B cell (primary cell): ENCODE data around the gene PCDHA13. TPM values are rescaled to one million over a fixed set of nuclear protein-coding genes. Genes with fewer than 3 reads are reported as not detected.
"Not testable (repeated sequence)": the region's sequence is repeated elsewhere in the genome, so short reads cannot be mapped to it uniquely, and the experiment has no call there.

Source experiments
- ATAC-seq: fragments of 200-7000 bp; cut with Tn5 transposase; one replicate; pipeline ENCODE4 v1.10.0; 2021; ENCODE audit warnings: low read depth, mild to moderate bottlenecking, moderate number of reproducible peaks, moderate library complexity
- CTCF ChIA-PET: fragments of 350-600 bp; sonication (Branson Sonifier 250); formaldehyde crosslinking; loops from one replicate; lab custom pipeline; 2021; ENCODE audit warnings: antibody characterized with exemption, inconsistent platforms; lab: Charles Lee
- POLR2A ChIA-PET: fragments of 350-600 bp; sonication (Branson Sonifier 250); formaldehyde crosslinking; loops from one replicate; lab custom pipeline; 2021; ENCODE audit warnings: antibody characterized with exemption; lab: Charles Lee
- DNase-seq: peaks from one replicate; pipeline ENCODE4 v3.0.0; 2013
- H2AFZ ChIP-seq: 2 replicates; pipeline ENCODE4 v1.6.1; 2012; ENCODE audit warnings: mild to moderate bottlenecking, low read depth, low read length; ENCODE audit not compliant: insufficient read depth, poor library complexity, severe bottlenecking
- H3K27ac ChIP-seq, 2 donors: 1 replicate in 1 of 2; 2 replicates in 1 of 2; pipeline ENCODE4 v1.5.1; 2012 to 2013; ENCODE audit warnings: low read length in 2 of 2, mild to moderate bottlenecking in 2 of 2, moderate library complexity in 1 of 2
- H3K27me3 ChIP-seq, 4 experiments: fragments of 200-600 bp in 1 of 4; sonication (generic) in 1 of 4; replicated peaks in 1 of 4; 1 replicate in 2 of 4; 2 replicates in 2 of 4; pipeline versions ENCODE4 v1.6.1 to v1.7.0; 2013 to 2016; ENCODE audit warnings: low read length in 3 of 4, mild to moderate bottlenecking in 2 of 4, mixed read lengths in 1 of 4, moderate library complexity in 1 of 4; ENCODE audit not compliant: insufficient read depth in 4 of 4, control insufficient read depth in 3 of 4; ENCODE audit errors: control extremely low read depth in 1 of 4
- H3K36me3 ChIP-seq, 2 experiments: replicated peaks in 1 of 2; 1 replicate in 1 of 2; 2 replicates in 1 of 2; pipeline versions ENCODE4 v1.6.1 to v1.7.1; 2013; ENCODE audit warnings: low read length in 1 of 2; ENCODE audit not compliant: insufficient read depth in 2 of 2, control insufficient read depth in 1 of 2; ENCODE audit errors: control extremely low read depth in 1 of 2, extremely low read depth in 1 of 2
- H3K4me1 ChIP-seq, 2 donors: fragments of 200-600 bp in 1 of 2; sonication (generic) in 1 of 2; 1 replicate in 1 of 2; 2 replicates in 1 of 2; pipeline versions ENCODE4 v1.5.1 to v1.6.1; 2013 to 2017; ENCODE audit warnings: low read length in 2 of 2; ENCODE audit not compliant: control insufficient read depth in 2 of 2, insufficient read depth in 2 of 2
- H3K4me2 ChIP-seq: replicated peaks from 2 replicates; pipeline ENCODE3; 2012; ENCODE audit warnings: mild to moderate bottlenecking, low read depth, low read length; ENCODE audit not compliant: poor library complexity, severe bottlenecking
- H3K4me3 ChIP-seq, 5 experiments: fragments of 200-600 bp in 1 of 5; sonication (generic) in 1 of 5; 1 replicate in 3 of 5; 2 replicates in 2 of 5; pipeline versions ENCODE4 v1.5.1 to v1.7.0; 2011 to 2016; ENCODE audit warnings: low read length in 4 of 5, mild to moderate bottlenecking in 4 of 5, low read depth in 2 of 5, control low read depth in 1 of 5, moderate library complexity in 1 of 5; ENCODE audit not compliant: insufficient read depth in 1 of 5; ENCODE audit errors: control extremely low read depth in 1 of 5, extremely low read depth in 1 of 5
- H3K79me2 ChIP-seq: fragments of 200-600 bp; sonication (generic); one replicate; pipeline ENCODE4 v1.6.0; 2016; ENCODE audit warnings: low read length; ENCODE audit not compliant: control insufficient read depth, insufficient read depth
- H3K9ac ChIP-seq: fragments of 200-600 bp; sonication (generic); 2 replicates; pipeline ENCODE4 v1.6.1; 2017; ENCODE audit warnings: mild to moderate bottlenecking, low read length, moderate library complexity
- H3K9me3 ChIP-seq, 3 donors: one replicate each; pipeline versions ENCODE4 v1.6.1 to v1.7.1; 2013; ENCODE audit warnings: low read length in 2 of 3; ENCODE audit not compliant: control insufficient read depth in 2 of 3, insufficient read depth in 1 of 3; ENCODE audit errors: control extremely low read depth in 1 of 3
- H4K20me1 ChIP-seq: 2 replicates; pipeline ENCODE4 v1.6.0; 2012; ENCODE audit warnings: mild to moderate bottlenecking, low read length; ENCODE audit not compliant: insufficient read depth, control insufficient read depth, poor library complexity, severe bottlenecking
- H3K27ac Mint-ChIP-seq: one replicate; pipeline ENCODE4 v1.8.0; 2021; ENCODE audit warnings: mixed read lengths
- H3K27me3 Mint-ChIP-seq: one replicate; pipeline ENCODE4 v1.8.0; 2021; ENCODE audit warnings: mixed read lengths
- H3K4me1 Mint-ChIP-seq: one replicate; pipeline ENCODE4 v1.8.0; 2021; ENCODE audit warnings: mixed read lengths
- H3K4me3 Mint-ChIP-seq: one replicate; pipeline ENCODE4 v1.8.0; 2021; ENCODE audit warnings: mixed read lengths
- H3K9me3 Mint-ChIP-seq: one replicate; pipeline ENCODE4 v1.8.0; 2022; ENCODE audit warnings: mixed read lengths; ENCODE audit not compliant: insufficient read depth
- EZH2 ChIP-seq: IDR thresholded peaks from 2 replicates; pipeline ENCODE4 v1.6.1; 2012; ENCODE audit warnings: borderline replicate concordance, low read depth, mild to moderate bottlenecking, moderate library complexity, low read length; ENCODE audit not compliant: insufficient read depth, poor library complexity, severe bottlenecking
- WGBS: methylation state at CpG from one replicate; pipeline ENCODE4 v1.1.5; 2013; ENCODE audit warnings: missing lambda C conversion rate; ENCODE audit not compliant: insufficient coverage; 5-methylcytosine and 5-hydroxymethylcytosine counted together
- intact Hi-C: fragments of 100-400 bp; cut with micrococcal nuclease; formaldehyde crosslinking; loops from one replicate; pipeline ENCODE4 v1.10.0; 2022
- polyA plus RNA-seq: library from polyadenylated mRNA; depleted of rRNA; stranded (reverse); fragments of >200 nt; gene quantifications from 2 replicates; pipeline ENCODE4 v1.2.3, GENCODE V29; 2012
- total RNA-seq, 2 donors: library from RNA; stranded (reverse); fragments of 120-200 nt in 1 of 2; gene quantifications; 1 replicate in 1 of 2; 2 replicates in 1 of 2; pipeline versions ENCODE4 v1.2.3 to v1.2.4, GENCODE V29; 2013 to 2022
- TF ChIP-seq, protein P1 (sequence below): fragments of 200-600 bp; IDR thresholded peaks from one replicate; pipeline ENCODE4 v1.8.0; 2022; ENCODE audit warnings: antibody characterized with exemption, mild to moderate bottlenecking

PCDHA13 gene
- total and polyA plus RNA-seq, 2 donors (not counting 1 experiment from before 2014, with no cell fraction given) = not detected

DNA sequence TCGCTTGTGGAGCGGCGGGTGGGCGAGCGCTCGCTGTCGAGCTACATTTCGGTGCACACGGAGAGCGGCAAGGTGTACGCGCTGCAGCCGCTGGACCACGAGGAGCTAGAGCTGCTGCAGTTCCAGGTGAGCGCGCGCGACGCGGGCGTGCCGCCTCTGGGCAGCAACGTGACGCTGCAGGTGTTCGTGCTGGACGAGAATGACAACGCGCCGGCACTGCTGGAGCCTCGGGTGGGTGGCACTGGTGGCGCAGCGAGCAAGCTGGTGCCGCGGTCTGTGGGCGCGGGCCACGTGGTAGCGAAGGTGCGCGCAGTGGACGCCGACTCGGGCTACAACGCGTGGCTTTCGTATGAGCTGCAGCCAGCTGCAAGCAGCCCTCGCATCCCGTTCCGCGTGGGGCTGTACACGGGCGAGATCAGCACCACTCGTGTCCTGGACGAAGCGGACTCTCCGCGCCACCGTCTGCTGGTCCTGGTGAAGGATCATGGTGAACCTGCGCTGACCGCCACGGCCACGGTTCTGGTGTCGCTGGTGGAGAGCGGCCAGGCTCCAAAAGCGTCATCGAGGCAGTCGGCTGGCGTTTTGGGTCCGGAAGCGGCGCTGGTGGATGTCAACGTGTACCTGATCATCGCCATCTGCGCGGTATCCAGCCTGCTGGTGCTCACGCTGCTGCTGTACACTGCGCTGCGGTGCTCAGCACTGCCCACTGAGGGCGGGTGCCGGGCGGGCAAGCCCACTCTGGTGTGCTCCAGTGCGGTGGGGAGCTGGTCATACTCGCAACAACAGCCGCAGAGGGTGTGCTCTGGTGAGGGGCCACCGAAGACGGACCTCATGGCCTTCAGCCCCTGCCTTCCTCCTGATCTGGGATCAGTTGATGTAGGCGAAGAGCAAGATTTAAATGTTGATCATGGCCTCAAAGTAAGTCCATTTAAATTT, 38.9 kb upstream of the PCDHA13 start:
- Mint-ChIP-seq H3K27me3 (peaks cover 18% of the 10 kb centered on the region), H3K4me3 (no peak overlapping the region)
- ATAC-seq = no peak

DNA sequence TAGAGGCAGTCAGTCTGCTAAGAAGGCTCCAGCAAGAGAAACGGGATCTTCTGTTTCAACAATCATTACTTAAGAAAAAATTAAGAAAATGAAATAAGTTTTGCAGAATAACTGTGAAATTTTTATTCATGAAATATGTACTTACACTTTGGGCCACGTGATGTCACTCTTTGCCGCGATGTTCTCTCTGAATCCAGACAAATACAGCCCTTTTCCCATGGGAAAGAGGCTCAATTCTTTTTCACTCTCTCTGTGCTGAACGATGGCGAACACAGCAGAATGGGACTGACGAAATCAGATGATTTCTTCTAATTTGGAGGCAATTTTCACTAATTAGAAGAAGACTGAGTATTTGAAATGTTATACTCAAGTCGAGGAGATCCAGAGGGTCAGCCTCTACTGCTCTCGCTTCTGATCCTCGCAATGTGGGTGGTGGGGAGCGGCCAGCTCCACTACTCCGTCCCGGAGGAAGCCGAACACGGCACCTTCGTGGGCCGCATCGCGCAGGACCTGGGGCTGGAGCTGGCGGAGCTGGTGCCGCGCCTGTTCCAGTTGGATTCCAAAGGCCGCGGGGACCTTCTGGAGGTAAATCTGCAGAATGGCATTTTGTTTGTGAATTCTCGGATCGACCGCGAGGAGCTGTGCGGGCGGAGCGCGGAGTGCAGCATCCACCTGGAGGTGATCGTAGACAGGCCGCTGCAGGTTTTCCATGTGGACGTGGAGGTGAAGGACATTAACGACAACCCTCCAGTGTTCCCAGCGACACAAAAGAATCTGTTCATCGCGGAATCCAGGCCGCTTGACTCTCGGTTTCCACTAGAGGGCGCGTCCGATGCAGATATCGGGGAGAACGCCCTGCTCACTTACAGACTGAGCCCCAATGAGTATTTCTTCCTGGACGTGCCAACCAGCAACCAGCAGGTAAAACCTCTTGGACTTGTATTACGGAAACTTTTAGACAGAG, 33.5 kb upstream of the PCDHA13 start, which contains the start of gene PCDHA9:
Gene PCDHA9, plus strand, starts transcription at position 244 of the 964 bp plus-strand sequence. Its CDS starts 114 bp downstream, at position 358.
- 34% methylated on average over 27 of the region's 48 CpGs for WGBS

More for the DNA sequence above, 38.9 kb upstream of the PCDHA13 start:
- DNase-seq = no peak
- no peaks in the 10 kb centered on the region for H3K4me1 Mint-ChIP-seq
- TF ChIP-seq, protein P1, sequence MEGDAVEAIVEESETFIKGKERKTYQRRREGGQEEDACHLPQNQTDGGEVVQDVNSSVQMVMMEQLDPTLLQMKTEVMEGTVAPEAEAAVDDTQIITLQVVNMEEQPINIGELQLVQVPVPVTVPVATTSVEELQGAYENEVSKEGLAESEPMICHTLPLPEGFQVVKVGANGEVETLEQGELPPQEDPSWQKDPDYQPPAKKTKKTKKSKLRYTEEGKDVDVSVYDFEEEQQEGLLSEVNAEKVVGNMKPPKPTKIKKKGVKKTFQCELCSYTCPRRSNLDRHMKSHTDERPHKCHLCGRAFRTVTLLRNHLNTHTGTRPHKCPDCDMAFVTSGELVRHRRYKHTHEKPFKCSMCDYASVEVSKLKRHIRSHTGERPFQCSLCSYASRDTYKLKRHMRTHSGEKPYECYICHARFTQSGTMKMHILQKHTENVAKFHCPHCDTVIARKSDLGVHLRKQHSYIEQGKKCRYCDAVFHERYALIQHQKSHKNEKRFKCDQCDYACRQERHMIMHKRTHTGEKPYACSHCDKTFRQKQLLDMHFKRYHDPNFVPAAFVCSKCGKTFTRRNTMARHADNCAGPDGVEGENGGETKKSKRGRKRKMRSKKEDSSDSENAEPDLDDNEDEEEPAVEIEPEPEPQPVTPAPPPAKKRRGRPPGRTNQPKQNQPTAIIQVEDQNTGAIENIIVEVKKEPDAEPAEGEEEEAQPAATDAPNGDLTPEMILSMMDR = no peak
- TF ChIP-seq EZH2 = no peak
- Histone ChIP-seq H3K9me3 (peaks cover 2 to 31% (median 13%) of the 10 kb centered on the region in 3 donors), H4K20me1 (no peaks in the 10 kb centered on the region), H3K27ac (no peak overlapping the region), H3K4me1 (no peaks in the 10 kb centered on the region), H3K36me3 (no peaks in the 10 kb centered on the region), H3K27me3 (peaks cover 0 to 5% (median 2%) of the 10 kb centered on the region in 4 experiments), H3K4me3 (no peak overlapping the region), H3K4me2 (no peak overlapping the region), H3K9ac (no peak overlapping the region), H2AFZ (no peak overlapping the region), H3K79me2 (no peaks in the 10 kb centered on the region)
- H3K27ac Mint-ChIP-seq = no peak overlapping the region
- ChIA-PET CTCF (interaction anchor here (0.7 kb wide), 1 partner anchor 16 kb away, joined by 3 read pairs; no protein-coding TSS in a partner anchor), POLR2A (no interaction called here)
- WGBS = 59% methylated on average over 86 of the region's 87 CpGs
- H3K9me3 Mint-ChIP-seq = peaks cover 6% of the 10 kb centered on the region
- intact Hi-C loops = no loop called here

More for the DNA sequence above, 33.5 kb upstream of the PCDHA13 start, which contains the start of gene PCDHA9:
- H3K4me1 ChIP-seq, POLR2A ChIA-PET, intact Hi-C loops, H4K20me1 ChIP-seq, H3K79me2 ChIP-seq, ATAC-seq, H2AFZ ChIP-seq, H3K9me3 Mint-ChIP-seq, DNase-seq, H3K4me3 Mint-ChIP-seq, H3K4me2 ChIP-seq, H3K4me3 ChIP-seq, H3K36me3 ChIP-seq, H3K27me3 Mint-ChIP-seq, H3K27ac Mint-ChIP-seq, H3K4me1 Mint-ChIP-seq, H3K9ac ChIP-seq, CTCF ChIA-PET, H3K27ac ChIP-seq: not testable (repeated sequence)
- peaks cover 0 to 12% (median 3%) of the 10 kb centered on the region in 4 experiments for H3K27me3 ChIP-seq
- H3K9me3 ChIP-seq = peaks cover 2 to 25% (median 10%) of the 10 kb centered on the region in 3 donors
